Hepatocyte (in vitro differentiated cells): Measurements from ENCODE around the gene RNF217.

ENCODE experiments used
- EZH2 ChIP-seq: fragments of 200-600 bp; sonication (generic); IDR thresholded peaks from 2 replicates; pipeline ENCODE4 v1.6.1; 2016; ENCODE audit warnings: antibody characterized with exemption, mild to moderate bottlenecking, borderline replicate concordance
- TF ChIP-seq, protein P1 (sequence below): fragments of 200-600 bp; sonication (generic); IDR thresholded peaks from 2 replicates; pipeline ENCODE4 v1.5.1; 2016; ENCODE audit warnings: antibody characterized with exemption, mild to moderate bottlenecking; ENCODE audit not compliant: poor library complexity

DNA sequence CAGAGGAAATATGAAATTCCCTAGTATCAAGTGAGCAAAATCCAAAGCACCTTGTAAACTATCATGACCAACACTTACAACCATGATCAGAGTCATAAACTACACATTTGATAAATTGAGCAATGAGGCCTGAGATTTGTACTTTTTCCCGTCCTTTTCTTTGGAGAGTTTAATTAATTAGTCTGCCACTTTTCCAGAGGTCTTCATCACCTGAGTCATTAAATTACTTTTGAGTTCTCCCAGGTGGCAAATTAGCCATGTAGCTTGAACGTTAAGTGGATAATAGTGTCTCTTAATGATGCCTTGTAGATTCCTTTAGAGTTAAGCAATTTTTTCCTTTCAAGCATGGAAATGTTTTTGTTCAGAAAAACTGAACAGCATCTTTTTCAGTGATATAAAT lies 75.6 kb downstream of the RNF217 start:
- TF ChIP-seq, protein P1, sequence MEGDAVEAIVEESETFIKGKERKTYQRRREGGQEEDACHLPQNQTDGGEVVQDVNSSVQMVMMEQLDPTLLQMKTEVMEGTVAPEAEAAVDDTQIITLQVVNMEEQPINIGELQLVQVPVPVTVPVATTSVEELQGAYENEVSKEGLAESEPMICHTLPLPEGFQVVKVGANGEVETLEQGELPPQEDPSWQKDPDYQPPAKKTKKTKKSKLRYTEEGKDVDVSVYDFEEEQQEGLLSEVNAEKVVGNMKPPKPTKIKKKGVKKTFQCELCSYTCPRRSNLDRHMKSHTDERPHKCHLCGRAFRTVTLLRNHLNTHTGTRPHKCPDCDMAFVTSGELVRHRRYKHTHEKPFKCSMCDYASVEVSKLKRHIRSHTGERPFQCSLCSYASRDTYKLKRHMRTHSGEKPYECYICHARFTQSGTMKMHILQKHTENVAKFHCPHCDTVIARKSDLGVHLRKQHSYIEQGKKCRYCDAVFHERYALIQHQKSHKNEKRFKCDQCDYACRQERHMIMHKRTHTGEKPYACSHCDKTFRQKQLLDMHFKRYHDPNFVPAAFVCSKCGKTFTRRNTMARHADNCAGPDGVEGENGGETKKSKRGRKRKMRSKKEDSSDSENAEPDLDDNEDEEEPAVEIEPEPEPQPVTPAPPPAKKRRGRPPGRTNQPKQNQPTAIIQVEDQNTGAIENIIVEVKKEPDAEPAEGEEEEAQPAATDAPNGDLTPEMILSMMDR: no peak
- no peak for TF ChIP-seq EZH2
